ENCODE measurements around the gene DDX41. TPM values are rescaled to one million over a fixed set of nuclear protein-coding genes. Genes with fewer than 3 reads are reported as not detected.
"Not testable (repeated sequence)": the region's sequence is repeated elsewhere in the genome, so short reads cannot be mapped to it uniquely, and the experiment has no call there.

Gene DDX41
- total and polyA plus RNA-seq, 2 experiments from 2014 or later: 67.9 to 117 TPM

DNA sequence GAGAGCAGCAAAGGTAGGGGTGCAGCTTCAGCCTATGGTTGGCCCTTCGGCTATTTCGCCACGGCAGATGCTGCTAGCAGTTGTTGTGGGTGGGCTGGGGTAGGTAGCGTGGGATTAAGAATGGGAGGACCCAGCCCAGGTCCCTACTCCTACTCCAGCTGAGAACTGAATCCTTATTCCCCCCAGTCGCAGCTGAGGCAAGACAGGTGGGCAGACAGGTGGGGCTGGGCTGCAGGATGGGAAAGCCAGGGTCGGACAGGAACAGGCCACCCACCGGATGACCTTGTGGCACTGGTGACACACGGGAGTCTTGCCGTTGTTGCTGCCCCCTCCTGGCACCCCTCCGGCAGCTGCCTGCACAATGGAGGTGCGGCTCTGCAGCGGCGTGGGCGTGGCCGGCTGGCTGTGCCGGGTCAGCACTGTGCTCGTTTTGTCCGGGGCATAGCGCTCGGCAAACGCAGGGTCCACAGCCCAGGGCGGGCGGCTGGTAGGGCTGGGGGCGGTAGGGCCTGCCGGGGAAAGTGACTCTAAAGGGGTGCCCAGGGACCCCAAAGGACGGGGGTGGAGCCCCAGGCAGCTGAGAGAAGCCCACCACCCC is 27.5 kb downstream of the DDX41 start:
- H3F3A ChIP-seq (ENCODE audit: insufficient read depth): peaks cover 48% of the 10 kb centered on the region
- in situ Hi-C loops (cut with MboI): no loop called here
- H3K36me3 ChIP-seq (ENCODE audit: low read depth): peaks cover 67% of the 10 kb centered on the region
- no peak overlapping the region for H3K27ac ChIP-seq
- peaks cover 14% of the 10 kb centered on the region for H3K4me1 ChIP-seq (ENCODE audit: insufficient read depth)
- 82 to 99% methylated on average over 14 to 19 of the region's 26 CpGs for WGBS, 2 experiments (ENCODE audit: low coverage in 1 of 2, low lambda C conversion rate in 2 of 2, missing lambda C conversion rate in 2 of 2)
- peaks cover 79% of the 10 kb centered on the region for H3K79me2 ChIP-seq (ENCODE audit: insufficient read depth)
- no peaks in the 10 kb centered on the region for H3K9me3 ChIP-seq (ENCODE audit: low read depth)
- TF ChIP-seq EZH2 (IDR thresholded peaks at IDR 0.05; ENCODE audit: insufficient read depth, poor library complexity, severe bottlenecking): no peak
- no peak for TF ChIP-seq EZH2phosphoT487 (IDR thresholded peaks at IDR 0.05; ENCODE audit: insufficient read depth, low read depth)
- H3K9ac ChIP-seq: no peak overlapping the region
- no peak for DNase-seq
- no peaks in the 10 kb centered on the region for H3K27me3 ChIP-seq (replicated peaks; ENCODE audit: insufficient read depth)
- H3K4me2 ChIP-seq (ENCODE audit: unreplicated experiment): no peak overlapping the region
- H4K20me1 ChIP-seq (ENCODE audit: insufficient read depth): 0 out of 2 replicates have a peak, but pooled peaks cover 4% of the 10 kb centered on the region
- no peak overlapping the region for H3K4me3 ChIP-seq
- H3K9me2 ChIP-seq (ENCODE audit: insufficient read depth): no peaks in the 10 kb centered on the region
- no peak overlapping the region for H2AFZ ChIP-seq

- H3F3A ChIP-seq (ENCODE audit: insufficient read depth): peaks cover 56% of the 10 kb centered on the region
- H3K4me3 ChIP-seq: no peak overlapping the region
- peaks cover 1% of the 10 kb centered on the region; the same call in 1 of the 2 replicates for H3K4me1 ChIP-seq (ENCODE audit: insufficient read depth)
- no peaks in the 10 kb centered on the region for H3K9me2 ChIP-seq (ENCODE audit: insufficient read depth)
- no peak overlapping the region for H3K9ac ChIP-seq
- H4K20me1 ChIP-seq (ENCODE audit: insufficient read depth): 0 out of 2 replicates have a peak, but pooled peaks cover 4% of the 10 kb centered on the region
- no peak overlapping the region for H3K27ac ChIP-seq
- H3K36me3 ChIP-seq (ENCODE audit: low read depth): peaks cover 69% of the 10 kb centered on the region
- no peak for DNase-seq
- in situ Hi-C loops (cut with MboI): no loop called here
- peaks cover 67% of the 10 kb centered on the region for H3K79me2 ChIP-seq (ENCODE audit: insufficient read depth)
- H3K27me3 ChIP-seq (replicated peaks; ENCODE audit: insufficient read depth): no peaks in the 10 kb centered on the region
- no peak overlapping the region for H3K4me2 ChIP-seq (ENCODE audit: unreplicated experiment)
- no peak for TF ChIP-seq EZH2phosphoT487 (IDR thresholded peaks at IDR 0.05; ENCODE audit: insufficient read depth, low read depth)
- TF ChIP-seq EZH2 (IDR thresholded peaks at IDR 0.05; ENCODE audit: insufficient read depth, poor library complexity, severe bottlenecking): no peak
- WGBS, 2 experiments (ENCODE audit: low coverage in 1 of 2, low lambda C conversion rate in 2 of 2, missing lambda C conversion rate in 2 of 2): 94 to 96% methylated on average over 15 of the region's 15 CpGs
- H3K9me3 ChIP-seq (ENCODE audit: low read depth): no peaks in the 10 kb centered on the region
- H2AFZ ChIP-seq: no peak overlapping the region
Observed at GRCh38 chr5:177487975-177488374, 28.8 kb downstream of the DDX41 start.

- peaks cover 58% of the 10 kb centered on the region for H3K79me2 ChIP-seq (ENCODE audit: insufficient read depth)
- in situ Hi-C loops (cut with MboI): no loop called here
- no peaks in the 10 kb centered on the region for H3K9me2 ChIP-seq (ENCODE audit: insufficient read depth)
- WGBS, 2 experiments (ENCODE audit: low coverage in 1 of 2, low lambda C conversion rate in 2 of 2, missing lambda C conversion rate in 2 of 2): 91 to 93% methylated on average over 8 of the region's 8 CpGs
- peaks cover 64% of the 10 kb centered on the region for H3F3A ChIP-seq (ENCODE audit: insufficient read depth)
- no peak for DNase-seq
- 0 out of 2 replicates have a peak, but pooled peaks cover 4% of the 10 kb centered on the region for H4K20me1 ChIP-seq (ENCODE audit: insufficient read depth)
- H3K4me1 ChIP-seq (ENCODE audit: insufficient read depth): no peaks in the 10 kb centered on the region
- H3K27ac ChIP-seq: peak overlapping the region; percentile 6; the same call in 1 of the 2 replicates
- H3K4me2 ChIP-seq (ENCODE audit: unreplicated experiment): no peak overlapping the region
- no peak overlapping the region for H2AFZ ChIP-seq
- H3K9ac ChIP-seq: no peak overlapping the region
- no peaks in the 10 kb centered on the region for H3K9me3 ChIP-seq (ENCODE audit: low read depth)
- peaks cover 70% of the 10 kb centered on the region for H3K36me3 ChIP-seq (ENCODE audit: low read depth)
- TF ChIP-seq EZH2phosphoT487 (IDR thresholded peaks at IDR 0.05; ENCODE audit: insufficient read depth, low read depth) (no peak), EZH2 (IDR thresholded peaks at IDR 0.05; ENCODE audit: insufficient read depth, poor library complexity, severe bottlenecking) (no peak)
- H3K4me3 ChIP-seq: no peak overlapping the region
- H3K27me3 ChIP-seq (replicated peaks; ENCODE audit: insufficient read depth): no peaks in the 10 kb centered on the region
Observed at GRCh38 chr5:177487144-177487543, 29.6 kb downstream of the DDX41 start.

- in situ Hi-C loops (cut with MboI): no loop called here
- Histone ChIP-seq H3K9ac (no peak overlapping the region), H3F3A (ENCODE audit: insufficient read depth) (peaks cover 72% of the 10 kb centered on the region), H3K27ac (no peak overlapping the region), H3K36me3 (ENCODE audit: low read depth) (peaks cover 70% of the 10 kb centered on the region), H3K4me1 (ENCODE audit: insufficient read depth) (peaks cover 9% of the 10 kb centered on the region), H2AFZ (no peak overlapping the region), H3K4me2 (ENCODE audit: unreplicated experiment) (no peak overlapping the region), H3K9me2 (ENCODE audit: insufficient read depth) (no peaks in the 10 kb centered on the region), H3K9me3 (ENCODE audit: low read depth) (no peaks in the 10 kb centered on the region), H4K20me1 (ENCODE audit: insufficient read depth) (0 out of 2 replicates have a peak, but pooled peaks cover 4% of the 10 kb centered on the region), H3K79me2 (ENCODE audit: insufficient read depth) (peaks cover 52% of the 10 kb centered on the region), H3K4me3 (no peak overlapping the region), H3K27me3 (replicated peaks; ENCODE audit: insufficient read depth) (no peaks in the 10 kb centered on the region)
- WGBS, 2 experiments (ENCODE audit: low coverage in 1 of 2, low lambda C conversion rate in 2 of 2, missing lambda C conversion rate in 2 of 2): 97 to 100% methylated on average over 3 of the region's 3 CpGs
- no peak for DNase-seq
- TF ChIP-seq EZH2phosphoT487 (IDR thresholded peaks at IDR 0.05; ENCODE audit: insufficient read depth, low read depth): no peak
Observed at GRCh38 chr5:177486256-177486655, 30.5 kb downstream of the DDX41 start.

DNA sequence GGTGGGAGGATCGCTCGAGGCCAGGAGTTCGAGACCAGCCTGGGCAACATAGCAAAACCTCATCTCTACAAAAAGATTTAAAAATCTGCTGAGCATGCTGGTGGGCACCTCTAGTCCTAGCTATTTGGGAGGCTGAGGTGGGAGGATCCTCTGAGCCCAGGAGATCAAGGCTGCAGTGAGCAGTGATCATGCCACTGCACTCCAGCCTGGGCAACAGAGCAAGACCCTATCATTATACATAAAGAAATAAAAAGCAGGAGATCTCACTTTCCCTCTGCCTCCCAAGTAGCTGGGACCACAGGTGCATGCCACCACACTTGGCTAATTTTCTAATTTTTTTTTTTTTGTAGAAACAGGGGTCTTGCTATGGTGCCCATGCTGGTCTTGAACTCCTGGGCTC is 31.0 kb downstream of the DDX41 start:
- in situ Hi-C loops (cut with MboI): not testable (repeated sequence)

More for the DNA sequence above, 31.0 kb downstream of the DDX41 start:
- H3K4me2 ChIP-seq (ENCODE audit: unreplicated experiment); H3K27ac ChIP-seq; DNase-seq; H3K27me3 ChIP-seq (replicated peaks; ENCODE audit: insufficient read depth); H3K9me3 ChIP-seq (ENCODE audit: low read depth); H3K9me2 ChIP-seq (ENCODE audit: insufficient read depth); H4K20me1 ChIP-seq (ENCODE audit: insufficient read depth); H3K4me3 ChIP-seq; H2AFZ ChIP-seq: not testable (repeated sequence)
- Histone ChIP-seq H3K9ac (peak overlapping the region; percentile 10; the same call in 1 of the 2 replicates), H3K4me1 (ENCODE audit: insufficient read depth) (peaks cover 12% of the 10 kb centered on the region), H3K79me2 (ENCODE audit: insufficient read depth) (peaks cover 47% of the 10 kb centered on the region), H3F3A (ENCODE audit: insufficient read depth) (peaks cover 76% of the 10 kb centered on the region), H3K36me3 (ENCODE audit: low read depth) (peaks cover 64% of the 10 kb centered on the region)
- 89 to 96% methylated on average over 3 of the region's 3 CpGs for WGBS, 2 experiments (ENCODE audit: low coverage in 1 of 2, low lambda C conversion rate in 2 of 2, missing lambda C conversion rate in 2 of 2)

Data from GM23248 (cell line).